ENCODE data around the gene DENND4A.

DENND4A gene

GRCh38 chr15:65690173-65690572 lies 101.9 kb downstream of the DENND4A start:
- DNase-seq (ENCODE audit: insufficient read length, low spot score) = no peak
- no peak for FAIRE-seq

GRCh38 chr15:65688462-65688861 lies 103.6 kb downstream of the DENND4A start:
- FAIRE-seq (no peak), DNase-seq (ENCODE audit: insufficient read length, low spot score) (no peak)

GRCh38 chr15:65682404-65682911 lies 109.6 kb downstream of the DENND4A start:
- no peak for FAIRE-seq
- DNase-seq (ENCODE audit: insufficient read length, low spot score) = no peak

- FAIRE-seq = no peak
- no peak for DNase-seq (ENCODE audit: insufficient read length, low spot score)
Observed at GRCh38 chr15:65680544-65680943, 111.5 kb downstream of the DENND4A start.

GRCh38 chr15:65676123-65676522 lies 116.0 kb downstream of the DENND4A start:
- no peak for DNase-seq (ENCODE audit: insufficient read length, low spot score)
- FAIRE-seq = no peak

GRCh38 chr15:65675551-65675950 lies 116.5 kb downstream of the DENND4A start:
- FAIRE-seq = no peak

GRCh38 chr15:65666257-65666656 lies 125.8 kb downstream of the DENND4A start:
- no peak for FAIRE-seq

More at GRCh38 chr15:65675551-65675950, 116.5 kb downstream of the DENND4A start:
- DNase-seq (ENCODE audit: insufficient read length, low spot score) = no peak

GRCh38 chr15:65663521-65663920 lies 128.6 kb downstream of the DENND4A start:
- no peak for FAIRE-seq
- DNase-seq (ENCODE audit: insufficient read length, low spot score) = no peak

More at GRCh38 chr15:65666257-65666656, 125.8 kb downstream of the DENND4A start:
- no peak for DNase-seq (ENCODE audit: insufficient read length, low spot score)

GRCh38 chr15:65660927-65661326 lies 131.2 kb downstream of the DENND4A start:
- FAIRE-seq = no peak
- no peak for DNase-seq (ENCODE audit: insufficient read length, low spot score)

- DNase-seq (ENCODE audit: insufficient read length, low spot score) = no peak
- FAIRE-seq = no peak
Observed at GRCh38 chr15:65659502-65660052, 132.5 kb downstream of the DENND4A start.

- no peak for DNase-seq (ENCODE audit: insufficient read length, low spot score)
- FAIRE-seq = no peak
Observed at GRCh38 chr15:65655457-65655856, 136.6 kb downstream of the DENND4A start.

GRCh38 chr15:65655026-65655425 lies 137.1 kb downstream of the DENND4A start:
- no peak for DNase-seq (ENCODE audit: insufficient read length, low spot score)

GRCh38 chr15:65653801-65654521 lies 138.1 kb downstream of the DENND4A start:
- DNase-seq (ENCODE audit: insufficient read length, low spot score) (no peak), FAIRE-seq (no peak)

More at GRCh38 chr15:65655026-65655425, 137.1 kb downstream of the DENND4A start:
- no peak for FAIRE-seq

- DNase-seq (ENCODE audit: insufficient read length, low spot score) (no peak), FAIRE-seq (no peak)
Observed at GRCh38 chr15:65653341-65653740, 138.8 kb downstream of the DENND4A start.

GRCh38 chr15:65651831-65652749 lies 140.0 kb downstream of the DENND4A start:
- FAIRE-seq = no peak

GRCh38 chr15:65651042-65651322 lies 141.1 kb downstream of the DENND4A start:
- no peak for DNase-seq (ENCODE audit: insufficient read length, low spot score)
- FAIRE-seq = no peak

More at GRCh38 chr15:65651831-65652749, 140.0 kb downstream of the DENND4A start:
- DNase-seq (ENCODE audit: insufficient read length, low spot score) = no peak

- FAIRE-seq (no peak), DNase-seq (ENCODE audit: insufficient read length, low spot score) (no peak)
Observed at GRCh38 chr15:65650312-65651041, 141.6 kb downstream of the DENND4A start.

GRCh38 chr15:65646486-65646885 lies 145.6 kb downstream of the DENND4A start:
- DNase-seq (ENCODE audit: insufficient read length, low spot score) = peak; percentile 40

GRCh38 chr15:65645392-65645791 lies 146.7 kb downstream of the DENND4A start:
- no peak for FAIRE-seq
- no peak for DNase-seq (ENCODE audit: insufficient read length, low spot score)

More at GRCh38 chr15:65646486-65646885, 145.6 kb downstream of the DENND4A start:
- FAIRE-seq = no peak

GRCh38 chr15:65644282-65644681 lies 147.8 kb downstream of the DENND4A start:
- FAIRE-seq (no peak), DNase-seq (ENCODE audit: insufficient read length, low spot score) (no peak)
